Esophagus squamous epithelium (tissue), 5 donors: ENCODE measurements around the gene KDM7A. TPM values are rescaled to one million over a fixed set of nuclear protein-coding genes. Genes with fewer than 3 reads are reported as not detected.

ENCODE experiments used
- DNase-seq: peaks from one replicate; lab custom pipeline; 2025; lab: John Stamatoyannopoulos, UW
- H3K27ac ChIP-seq, 4 donors: fragments of 200-600 bp; sonication (generic); one replicate each; pipeline ENCODE4 v1.5.1; 2016 to 2019; ENCODE audit warnings: mild to moderate bottlenecking in 1 of 4
- H3K27me3 ChIP-seq, 4 donors: fragments of 200-600 bp; sonication (generic); 1 replicate in 3 of 4; 2 replicates in 1 of 4; pipeline versions ENCODE4 v1.5.1 to v1.6.0; 2017 to 2021; ENCODE audit warnings: antibody characterized with exemption in 1 of 4
- H3K36me3 ChIP-seq, 3 donors: fragments of 200-600 bp; sonication (generic); one replicate each; pipeline ENCODE4 v1.5.1; 2016 to 2019
- H3K4me1 ChIP-seq, 3 donors: fragments of 200-600 bp; sonication (generic); one replicate each; pipeline ENCODE4 v1.5.1; 2017 to 2019
- H3K4me3 ChIP-seq, 4 donors: fragments of 200-600 bp; sonication (generic); 1 replicate in 3 of 4; 2 replicates in 1 of 4; pipeline ENCODE4 v1.5.1; 2016 to 2019; ENCODE audit warnings: mild to moderate bottlenecking in 2 of 4, moderate library complexity in 1 of 4
- H3K9me3 ChIP-seq, 3 donors: fragments of 200-600 bp; sonication (generic); one replicate each; pipeline ENCODE4 v1.5.1; 2016 to 2019
- POLR2A ChIP-seq, 4 donors: fragments of 450-650 bp; IDR thresholded peaks; one replicate each; pipeline ENCODE4 v1.6.1; 2017; ENCODE audit warnings: antibody characterized with exemption in 4 of 4, mild to moderate bottlenecking in 4 of 4, moderate library complexity in 3 of 4
- WGBS, 2 donors: methylation state at CpG; one replicate each; pipeline ENCODE4 v1.1.5; 2018; 5-methylcytosine and 5-hydroxymethylcytosine counted together
- intact Hi-C: fragments of 100-400 bp; cut with DNase I; formaldehyde crosslinking; loops from one replicate; pipeline ENCODE4 v1.15.0; 2022
- total RNA-seq, 4 donors: library from RNA; depleted of rRNA; stranded (reverse); fragments of >200 nt; gene quantifications; one replicate each; pipeline ENCODE4 v1.1.0, GENCODE V29; 2016
- TF ChIP-seq, protein P1 (sequence below), 6 experiments: fragments of 450-650 bp in 4 of 6; fragments of 200-600 bp in 2 of 6; sonication (generic) in 2 of 6; IDR thresholded peaks; one replicate each; pipeline ENCODE4 v1.5.1; 2016 to 2019; ENCODE audit warnings: antibody characterized with exemption in 6 of 6, mild to moderate bottlenecking in 4 of 6, moderate library complexity in 4 of 6
- donor health status: DM: yes; HTN: yes; CAD: no.

The KDM7A gene
- total RNA-seq, 4 donors from 2014 or later: 11.5 to 28.3 (median 19.9) TPM

DNA sequence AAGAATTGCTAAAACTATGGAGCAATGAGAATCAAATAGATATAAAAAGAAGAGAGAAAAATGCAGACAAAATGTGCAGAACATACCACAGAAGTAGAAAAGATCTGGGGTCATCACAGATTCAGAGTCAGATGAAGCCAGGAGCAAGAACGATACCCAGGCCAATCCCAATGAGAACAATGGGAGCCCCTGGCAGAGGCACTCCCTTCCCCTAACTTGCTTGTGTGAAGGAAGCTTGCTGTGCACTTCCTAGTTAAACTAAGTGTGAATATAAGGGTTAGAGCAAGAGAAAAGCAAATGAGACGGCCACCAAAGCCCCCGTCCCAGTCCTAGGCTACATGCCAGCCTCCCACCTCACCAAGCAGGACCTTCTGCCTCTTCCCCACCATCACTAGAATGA lies 126.7 kb downstream of the KDM7A start:
- H3K9me3 ChIP-seq: no peaks in the 10 kb centered on the region
- no peaks in the 10 kb centered on the region for H3K27me3 ChIP-seq
- H3K36me3 ChIP-seq: peaks cover 0 to 55% (median 0%) of the 10 kb centered on the region in 3 donors
- no peak for TF ChIP-seq POLR2A (IDR thresholded peaks at IDR 0.05)
- TF ChIP-seq, protein P1, sequence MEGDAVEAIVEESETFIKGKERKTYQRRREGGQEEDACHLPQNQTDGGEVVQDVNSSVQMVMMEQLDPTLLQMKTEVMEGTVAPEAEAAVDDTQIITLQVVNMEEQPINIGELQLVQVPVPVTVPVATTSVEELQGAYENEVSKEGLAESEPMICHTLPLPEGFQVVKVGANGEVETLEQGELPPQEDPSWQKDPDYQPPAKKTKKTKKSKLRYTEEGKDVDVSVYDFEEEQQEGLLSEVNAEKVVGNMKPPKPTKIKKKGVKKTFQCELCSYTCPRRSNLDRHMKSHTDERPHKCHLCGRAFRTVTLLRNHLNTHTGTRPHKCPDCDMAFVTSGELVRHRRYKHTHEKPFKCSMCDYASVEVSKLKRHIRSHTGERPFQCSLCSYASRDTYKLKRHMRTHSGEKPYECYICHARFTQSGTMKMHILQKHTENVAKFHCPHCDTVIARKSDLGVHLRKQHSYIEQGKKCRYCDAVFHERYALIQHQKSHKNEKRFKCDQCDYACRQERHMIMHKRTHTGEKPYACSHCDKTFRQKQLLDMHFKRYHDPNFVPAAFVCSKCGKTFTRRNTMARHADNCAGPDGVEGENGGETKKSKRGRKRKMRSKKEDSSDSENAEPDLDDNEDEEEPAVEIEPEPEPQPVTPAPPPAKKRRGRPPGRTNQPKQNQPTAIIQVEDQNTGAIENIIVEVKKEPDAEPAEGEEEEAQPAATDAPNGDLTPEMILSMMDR (IDR thresholded peaks at IDR 0.05): no peak
- H3K4me1 ChIP-seq: peaks cover 0 to 18% (median 4%) of the 10 kb centered on the region in 3 donors
- WGBS, 2 donors: 85 to 86% methylated on average over 2 of the region's 3 CpGs
- no peak for DNase-seq
- no peak overlapping the region for H3K4me3 ChIP-seq
- intact Hi-C loops: no loop called here
- H3K27ac ChIP-seq: peak overlapping the region in 3 of 4 donors; percentile 17 to 58 (median 19)

DNA sequence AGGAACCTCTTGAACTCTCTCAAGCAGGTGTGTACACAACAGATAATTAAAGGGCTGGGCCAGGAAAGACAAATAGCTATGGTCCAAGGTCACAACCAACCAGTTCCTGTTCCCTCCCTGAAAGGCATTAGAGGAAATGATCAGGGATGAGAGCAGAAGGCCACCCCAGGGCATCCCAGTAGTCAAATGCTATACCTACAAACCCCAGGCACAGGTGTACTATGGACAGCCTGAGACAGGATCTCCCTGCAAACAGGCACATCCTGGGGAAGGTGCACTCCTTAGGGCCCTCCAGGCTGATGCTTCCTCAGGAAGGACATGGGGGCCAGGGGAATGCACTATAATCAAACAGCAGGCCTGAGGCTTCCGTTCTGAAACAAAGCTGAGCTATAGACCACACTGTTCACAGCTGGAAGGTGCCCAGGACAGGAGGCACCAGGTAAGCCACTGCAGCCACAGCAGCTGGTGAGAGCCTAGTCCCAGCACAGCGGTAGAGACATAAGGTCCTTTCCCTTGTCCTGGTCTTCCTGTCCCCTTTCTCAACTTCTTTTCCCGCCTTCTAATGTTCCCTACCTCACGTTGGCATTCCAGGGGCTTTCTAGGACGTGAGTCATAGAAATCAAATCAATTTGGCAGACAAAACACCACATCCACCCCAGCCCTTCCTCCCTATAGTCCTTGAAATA lies 127.3 kb downstream of the KDM7A start:
- Histone ChIP-seq H3K4me3 (no peak overlapping the region), H3K27ac (peak overlapping the region in 2 of 4 donors; percentile 58 to 71), H3K9me3 (no peaks in the 10 kb centered on the region), H3K4me1 (peaks cover 0 to 18% (median 4%) of the 10 kb centered on the region in 3 donors), H3K27me3 (no peaks in the 10 kb centered on the region), H3K36me3 (peaks cover 0 to 57% (median 0%) of the 10 kb centered on the region in 3 donors)
- TF ChIP-seq, protein P1 (IDR thresholded peaks at IDR 0.05): no peak
- TF ChIP-seq POLR2A (IDR thresholded peaks at IDR 0.05): no peak
- 57 to 67% methylated on average over 3 to 4 of the region's 5 CpGs for WGBS, 2 donors
- DNase-seq: no peak
- intact Hi-C loops: no loop called here

DNA sequence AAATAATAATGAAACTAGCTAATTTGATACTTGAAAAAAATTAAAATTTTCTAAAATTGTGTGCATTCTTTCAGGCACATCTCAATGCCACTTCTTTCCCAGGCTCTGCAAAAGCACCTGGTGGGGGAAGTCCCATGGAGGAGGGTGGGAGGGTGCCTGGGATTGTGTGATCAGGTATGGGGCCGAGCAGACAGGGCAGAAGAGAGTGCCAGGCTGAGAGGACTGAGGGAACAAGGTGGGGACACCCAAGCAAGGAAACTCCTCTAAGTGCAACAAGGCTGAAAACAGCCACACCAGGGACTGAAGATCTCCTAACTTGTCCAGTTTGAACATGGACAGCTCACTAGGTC lies 127.8 kb downstream of the KDM7A start:
- Histone ChIP-seq H3K36me3 (peaks cover 0 to 57% (median 0%) of the 10 kb centered on the region in 3 donors), H3K27me3 (no peaks in the 10 kb centered on the region), H3K9me3 (no peaks in the 10 kb centered on the region), H3K27ac (peak overlapping the region in 1 of 4 donors; percentile 58), H3K4me1 (peaks cover 0 to 18% (median 4%) of the 10 kb centered on the region in 3 donors), H3K4me3 (no peak overlapping the region)
- TF ChIP-seq POLR2A (IDR thresholded peaks at IDR 0.05): no peak
- TF ChIP-seq, protein P1 (IDR thresholded peaks at IDR 0.05): no peak
- 70% methylated on average over 1 of the region's 1 CpG; no CpG with 5 or more reads in 1 of the 2 donors for WGBS, 2 donors
- intact Hi-C loops: no loop called here
- DNase-seq: no peak

GRCh38 chr7:140048138-140048537 lies 128.6 kb downstream of the KDM7A start:
- H3K4me1 ChIP-seq: peaks cover 0 to 18% (median 4%) of the 10 kb centered on the region in 3 donors
- 92 to 95% methylated on average over 2 of the region's 4 CpGs for WGBS, 2 donors
- no peak for TF ChIP-seq POLR2A (IDR thresholded peaks at IDR 0.05)
- TF ChIP-seq, protein P1 (IDR thresholded peaks at IDR 0.05): no peak
- no peaks in the 10 kb centered on the region for H3K9me3 ChIP-seq
- H3K4me3 ChIP-seq: no peak overlapping the region
- DNase-seq: no peak
- H3K27ac ChIP-seq: no peak overlapping the region
- intact Hi-C loops: no loop called here
- H3K27me3 ChIP-seq: no peaks in the 10 kb centered on the region
- H3K36me3 ChIP-seq: peaks cover 0 to 54% (median 0%) of the 10 kb centered on the region in 3 donors

GRCh38 chr7:140047197-140047596 lies 129.6 kb downstream of the KDM7A start:
- Histone ChIP-seq H3K9me3 (no peaks in the 10 kb centered on the region), H3K36me3 (peaks cover 0 to 58% (median 3%) of the 10 kb centered on the region in 3 donors), H3K4me1 (peaks cover 0 to 18% (median 4%) of the 10 kb centered on the region in 3 donors), H3K4me3 (no peak overlapping the region), H3K27ac (no peak overlapping the region), H3K27me3 (no peaks in the 10 kb centered on the region)
- intact Hi-C loops: no loop called here
- DNase-seq: no peak
- TF ChIP-seq, protein P1 (IDR thresholded peaks at IDR 0.05): no peak
- TF ChIP-seq POLR2A (IDR thresholded peaks at IDR 0.05): no peak
- WGBS, 2 donors: 98% methylated on average over 3 of the region's 3 CpGs
